Stimulated activated CD8-positive, alpha-beta memory T cell treated with anti-CD3 and anti-CD28 coated beads, Interleukin-12 subunit alpha, Interleukin-12 subunit beta, amount 100 ng/mL, for 4 hours (primary cell): ENCODE results near the gene ACP1.
A peak's percentile ranks its signal among the peaks of the same experiment; 100 is the strongest.

ENCODE experiments used
- DNase-seq: peaks from one replicate; pipeline ENCODE4 v3.0.0-alpha.2; 2020; ENCODE audit warnings: low read depth

The ACP1 gene

DNA sequence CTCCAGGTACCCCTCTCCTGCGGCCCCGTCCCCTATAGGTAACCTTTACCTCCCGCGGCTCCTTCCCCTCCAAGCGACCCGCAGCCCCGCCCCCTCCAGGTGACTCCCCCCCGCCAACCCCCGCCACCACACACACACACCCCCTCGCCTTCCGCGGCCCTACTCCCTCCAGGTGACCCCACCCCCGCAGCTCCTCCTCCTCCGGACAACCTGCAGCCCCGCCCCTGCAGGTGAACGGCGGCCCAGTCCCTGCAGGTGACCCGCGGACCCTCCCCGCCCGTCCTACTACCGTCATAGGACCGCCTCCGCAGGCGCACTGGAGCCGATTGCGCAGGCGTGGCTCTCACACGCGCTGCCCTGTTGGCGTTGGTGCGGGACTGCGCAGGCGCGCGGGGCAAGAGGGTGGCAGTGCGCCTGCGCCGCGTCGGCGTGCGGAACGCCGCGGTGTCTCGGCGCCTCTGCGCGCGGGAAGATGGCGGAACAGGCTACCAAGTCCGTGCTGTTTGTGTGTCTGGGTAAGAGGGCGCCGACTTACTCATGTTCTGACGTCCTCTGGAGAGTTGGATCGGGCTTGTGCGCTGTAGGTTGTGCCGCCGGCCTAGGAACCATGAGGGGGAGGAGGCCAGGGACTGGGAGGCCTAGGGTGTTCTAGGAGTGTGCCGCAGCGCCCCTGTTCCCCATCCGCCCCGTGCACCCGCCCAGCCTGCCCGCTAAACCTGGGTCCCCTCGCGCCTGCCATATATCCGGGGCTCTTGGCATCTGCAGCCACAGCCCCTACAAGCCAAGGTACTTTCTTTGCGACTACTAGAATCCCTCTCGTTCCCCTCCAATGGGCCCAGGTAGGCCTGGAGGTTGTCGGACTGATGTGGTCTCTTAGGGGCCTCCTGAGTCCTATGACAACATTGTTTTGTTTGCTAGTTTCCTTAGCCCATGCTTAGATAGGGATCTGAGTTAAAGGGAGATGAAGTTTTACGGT lies at the start of gene ACP1:
TSS of gene ACP1 (plus strand) at position 455 of the 976 bp plus-strand sequence. CDS start at position 473, 18 bp downstream.
- DNase-seq, result peak; percentile 95

DNA sequence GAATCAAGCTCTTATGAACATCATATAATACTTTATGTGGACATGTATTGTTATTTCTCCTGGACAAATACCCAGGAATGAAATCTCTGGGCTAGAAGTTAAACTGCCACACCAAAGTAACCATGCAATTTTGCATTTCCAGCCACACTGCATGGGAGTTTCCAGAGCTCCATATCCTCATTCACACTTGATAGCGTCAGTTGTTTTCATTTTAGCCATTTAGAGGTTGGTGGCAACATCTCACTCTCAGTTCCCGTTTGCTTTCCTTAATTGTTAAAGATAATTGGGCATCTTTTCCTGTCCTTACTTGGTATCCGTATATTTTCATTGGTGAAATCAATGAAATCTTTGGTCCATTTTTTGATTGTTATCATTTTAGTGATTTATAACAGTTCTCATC lies 48.7 kb upstream of the ACP1 start:
- DNase-seq, result no peak

DNA sequence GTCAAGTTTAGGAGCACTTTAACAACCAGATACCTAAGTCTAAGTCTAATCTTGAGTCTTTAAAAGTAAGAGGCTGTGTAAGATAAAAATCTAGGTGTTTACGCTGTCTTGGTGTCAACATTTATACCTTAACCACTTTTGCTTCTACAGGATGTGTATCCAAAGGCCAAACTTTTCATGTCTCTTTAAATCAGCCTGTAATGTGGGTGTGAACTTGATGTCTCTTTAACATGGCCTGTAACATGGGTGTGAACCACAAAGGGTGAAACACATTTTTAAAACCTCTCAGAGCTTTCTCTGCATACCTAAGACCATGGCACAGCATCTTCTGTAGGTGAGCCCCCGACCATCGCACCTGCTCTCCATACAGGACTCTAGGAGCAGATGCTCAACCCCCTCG lies 41.3 kb upstream of the ACP1 start:
- no peak for DNase-seq

DNA sequence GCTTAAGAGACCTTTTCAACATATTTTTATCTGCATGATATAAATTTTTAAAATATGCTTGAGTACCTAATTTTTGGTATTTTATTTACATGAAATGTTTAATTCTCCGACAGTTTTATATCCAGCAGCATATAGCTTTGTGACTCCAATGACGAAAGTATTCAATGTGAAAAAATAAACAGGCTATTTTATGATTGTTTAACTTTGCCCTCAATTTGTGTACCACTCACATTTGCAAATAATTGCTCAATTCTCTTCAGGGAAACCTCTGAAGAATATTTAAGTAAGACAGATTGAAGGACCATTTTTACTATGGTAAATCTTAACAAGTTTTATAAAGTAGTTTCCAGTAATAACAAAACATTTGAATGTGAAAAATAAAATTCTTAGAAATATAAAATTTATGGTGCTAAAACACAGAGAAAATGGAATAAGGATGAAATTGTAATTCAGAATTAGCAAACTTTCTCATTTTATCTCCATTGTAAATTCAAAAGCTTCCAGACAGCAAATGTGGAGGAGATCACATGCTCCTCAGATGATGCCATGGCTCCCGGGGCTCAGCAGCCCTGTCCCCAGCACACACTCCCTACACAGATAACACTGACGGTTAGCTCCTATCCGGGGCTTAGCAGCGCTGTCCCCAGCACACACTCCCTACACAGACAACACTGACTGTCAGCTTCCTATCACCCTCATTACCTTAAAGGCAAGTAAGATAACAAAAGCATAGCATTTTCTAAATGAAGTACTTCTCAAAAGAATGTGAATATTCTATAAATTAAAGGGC lies 40.6 kb upstream of the ACP1 start:
- no peak for DNase-seq

DNA sequence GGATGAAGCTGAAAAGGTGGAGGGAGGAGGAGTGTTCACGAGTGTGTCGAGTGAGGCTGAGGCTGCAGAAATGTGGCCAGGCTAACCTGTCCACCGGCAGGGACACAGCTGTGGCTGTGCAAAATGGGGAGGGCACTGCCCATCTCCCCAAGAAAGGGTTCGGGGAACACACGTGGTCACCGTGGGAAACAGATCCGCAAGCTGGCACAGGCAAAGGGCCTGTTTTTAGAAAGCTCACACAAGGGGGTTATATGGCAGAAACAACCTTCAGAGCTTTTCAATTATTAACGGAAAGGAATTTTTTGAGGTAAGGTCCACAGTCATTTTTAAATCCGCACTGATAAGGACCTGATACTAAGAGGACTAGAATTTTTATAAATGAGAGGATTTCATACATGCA lies 36.6 kb upstream of the ACP1 start:
- no peak for DNase-seq

DNA sequence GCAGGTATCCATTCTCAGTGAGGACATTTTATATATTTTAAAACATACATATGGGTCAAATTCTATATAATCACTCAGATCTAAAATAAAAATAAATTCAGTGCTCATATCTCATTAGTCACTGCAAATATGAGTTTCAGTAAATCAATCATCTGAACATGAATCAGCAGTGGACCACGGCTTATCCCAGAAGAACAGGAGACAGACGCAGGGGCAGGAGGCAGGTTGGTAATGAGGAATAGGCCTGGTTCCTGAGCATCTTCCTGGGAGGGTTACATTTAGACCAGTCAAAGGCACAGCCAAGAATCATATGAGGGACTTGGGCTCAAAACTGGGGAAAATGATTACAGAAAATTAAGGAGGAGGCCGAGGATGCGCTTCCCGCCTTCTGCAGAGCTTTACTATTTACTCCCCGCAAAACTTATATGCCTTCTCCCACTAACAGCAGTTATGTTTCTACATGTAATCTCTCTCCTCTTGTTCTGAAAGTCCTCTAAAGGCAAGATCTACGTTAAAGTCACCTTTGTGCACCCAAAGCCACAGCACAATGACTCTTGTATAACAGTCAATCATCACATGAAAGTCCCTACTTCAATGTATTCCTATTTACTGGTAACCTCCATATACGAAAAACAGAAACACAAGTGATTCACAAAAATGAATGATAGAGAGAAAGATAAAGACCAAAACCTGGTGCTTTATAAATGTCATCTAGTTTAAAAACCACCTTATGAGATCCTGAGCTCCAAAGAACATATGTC lies 36.0 kb upstream of the ACP1 start:
- no peak for DNase-seq

DNA sequence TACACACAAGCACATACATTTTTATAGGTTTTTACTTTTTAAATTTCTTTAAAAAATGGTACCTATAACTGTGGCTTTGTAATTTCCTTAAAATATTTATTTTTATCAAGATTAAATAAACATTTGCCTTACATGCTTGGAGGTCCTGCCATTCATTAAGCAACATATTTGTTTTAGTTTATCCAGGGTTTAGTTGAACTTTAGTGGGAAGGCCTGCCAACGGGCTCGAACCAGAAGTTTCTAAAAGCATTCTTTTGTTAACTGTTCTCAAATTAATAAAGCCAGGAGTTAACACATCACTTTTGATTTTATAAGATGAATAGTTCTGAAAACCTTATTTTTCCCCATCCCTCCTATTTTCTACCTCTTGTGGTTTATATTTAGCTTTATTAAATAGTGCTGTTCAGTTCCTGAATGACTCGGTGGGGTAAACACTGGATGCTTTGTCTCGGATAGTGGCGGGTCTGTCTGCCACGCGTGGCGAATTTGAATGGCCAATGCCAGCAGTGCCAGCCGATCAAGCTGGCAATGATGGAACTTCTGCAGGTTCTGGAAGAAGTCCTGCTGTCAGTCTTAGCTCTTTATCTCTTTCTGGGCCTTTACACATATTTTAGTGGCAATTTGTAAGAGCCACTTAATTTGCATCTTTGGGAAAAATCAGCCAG lies 33.1 kb upstream of the ACP1 start:
- DNase-seq, result no peak

DNA sequence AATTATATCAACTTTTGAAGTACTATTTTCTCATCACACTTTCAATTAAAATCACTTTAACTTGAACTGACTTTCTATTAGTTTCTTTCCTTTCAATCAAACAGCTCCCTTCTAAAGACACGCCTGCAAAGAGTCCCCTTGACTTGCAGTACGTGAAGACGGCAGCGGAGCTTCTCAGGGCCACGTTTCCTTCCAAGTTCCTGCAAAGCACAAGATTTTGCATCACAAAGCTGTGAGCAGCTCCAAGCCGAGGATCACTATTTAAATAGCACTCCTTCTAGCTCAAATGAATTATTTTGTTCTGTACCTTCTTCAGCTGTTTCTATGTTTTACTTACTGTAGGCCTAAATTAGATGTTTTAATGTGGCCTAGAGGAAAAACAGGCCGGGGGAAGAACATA lies 31.7 kb upstream of the ACP1 start:
- DNase-seq, result no peak

DNA sequence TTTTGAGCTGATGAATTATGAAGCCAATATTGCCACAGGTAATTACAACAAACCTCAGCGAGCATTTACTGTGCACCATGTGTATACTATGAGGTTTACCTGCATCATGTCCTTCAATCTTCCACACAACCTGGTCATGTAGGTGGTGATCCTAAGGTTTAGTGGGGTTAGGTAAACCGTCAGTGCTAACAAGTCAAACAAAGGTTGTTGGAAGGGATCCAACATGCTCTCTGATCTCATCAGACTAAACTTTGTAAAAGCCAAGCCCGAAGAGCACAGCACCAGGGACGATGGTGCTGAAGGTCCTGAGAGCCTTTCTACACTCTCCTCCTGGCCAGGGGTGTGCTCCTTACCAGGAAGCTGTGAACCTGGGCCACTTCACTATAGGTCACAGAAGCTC lies 30.3 kb upstream of the ACP1 start:
- no peak for DNase-seq

DNA sequence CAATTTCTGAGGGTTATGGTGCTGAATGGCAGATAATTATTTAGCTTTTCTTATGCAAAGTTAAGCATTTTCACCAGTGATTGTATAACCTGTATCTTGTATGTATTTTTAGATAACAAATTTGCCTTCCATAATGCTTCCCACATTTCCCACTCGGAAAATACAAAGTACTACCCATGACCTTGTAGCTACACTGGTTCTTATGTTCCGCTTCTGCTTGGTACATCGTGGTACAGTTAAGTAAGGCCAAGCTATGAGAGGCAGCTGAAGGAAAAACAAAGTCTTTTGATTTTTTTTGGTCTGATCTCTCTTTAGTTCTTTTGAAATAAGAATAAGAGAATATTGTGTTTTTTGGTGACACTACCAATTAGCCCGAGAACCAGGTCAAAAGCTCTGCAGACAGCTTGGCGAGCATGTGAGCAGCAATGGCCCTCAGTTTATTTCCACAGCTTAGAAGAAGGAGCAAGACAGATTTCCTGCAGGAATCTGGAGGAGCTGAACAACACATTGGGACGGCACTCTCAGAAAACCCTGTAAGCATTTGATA lies 27.7 kb upstream of the ACP1 start:
- DNase-seq, result no peak

DNA sequence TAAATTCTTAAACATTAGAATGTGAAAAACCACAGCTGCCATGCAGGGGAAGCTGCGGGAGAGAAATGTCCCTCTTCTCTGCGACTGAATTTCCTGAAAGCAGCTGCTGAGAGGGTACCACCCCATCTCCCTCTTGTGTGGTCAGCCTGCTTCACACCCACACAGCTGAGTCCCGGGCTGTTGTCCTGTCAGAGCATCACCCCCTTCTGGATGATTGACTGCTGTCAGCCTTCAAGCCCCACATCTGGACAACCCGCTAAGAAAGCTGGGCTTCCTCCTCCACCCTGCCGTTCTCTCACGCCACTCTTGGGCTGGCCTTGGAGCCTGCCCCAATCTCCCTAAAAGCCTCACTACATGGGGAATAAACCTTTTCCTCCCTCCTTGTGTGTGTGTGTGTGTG lies 26.9 kb upstream of the ACP1 start:
- DNase-seq, result peak; percentile 8

DNA sequence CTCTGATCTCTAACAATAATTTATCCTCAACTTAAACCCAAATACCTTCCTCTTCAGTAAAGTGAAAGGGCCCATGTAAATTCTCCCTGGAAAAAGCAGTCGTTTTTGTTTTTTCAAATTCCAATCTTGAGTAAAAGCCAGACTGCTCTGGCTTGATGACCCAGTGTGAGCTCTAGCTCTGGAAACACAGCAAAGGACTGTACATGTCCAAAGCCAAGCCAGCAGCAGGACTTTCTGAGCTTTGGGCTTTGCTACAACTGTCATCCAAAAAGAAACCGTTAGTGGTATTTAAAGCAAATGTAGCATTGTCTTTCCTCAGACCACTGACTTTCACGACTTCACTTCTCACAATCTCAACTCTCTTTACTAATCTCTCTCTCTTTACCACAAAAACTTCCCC lies 26.3 kb upstream of the ACP1 start:
- DNase-seq, result no peak

DNA sequence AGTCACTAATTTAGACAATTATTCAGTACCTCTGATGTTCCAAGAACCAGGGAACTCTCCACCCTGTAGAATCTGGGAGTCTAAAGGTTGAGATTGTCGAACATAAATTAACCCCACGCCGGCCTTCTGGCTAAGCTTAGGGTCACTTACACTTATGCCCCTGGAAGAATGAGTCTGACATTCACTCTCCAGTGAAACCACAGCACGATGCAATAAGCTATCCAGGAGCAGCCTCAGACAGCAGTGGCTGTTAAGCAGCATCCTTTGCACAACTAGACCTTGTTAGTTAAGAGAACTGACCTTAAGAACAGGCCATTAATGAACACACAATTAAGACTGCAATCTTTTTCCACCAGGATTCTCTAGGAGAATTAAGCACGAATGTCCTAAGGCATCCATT lies 25.9 kb upstream of the ACP1 start:
- DNase-seq, result no peak

DNA sequence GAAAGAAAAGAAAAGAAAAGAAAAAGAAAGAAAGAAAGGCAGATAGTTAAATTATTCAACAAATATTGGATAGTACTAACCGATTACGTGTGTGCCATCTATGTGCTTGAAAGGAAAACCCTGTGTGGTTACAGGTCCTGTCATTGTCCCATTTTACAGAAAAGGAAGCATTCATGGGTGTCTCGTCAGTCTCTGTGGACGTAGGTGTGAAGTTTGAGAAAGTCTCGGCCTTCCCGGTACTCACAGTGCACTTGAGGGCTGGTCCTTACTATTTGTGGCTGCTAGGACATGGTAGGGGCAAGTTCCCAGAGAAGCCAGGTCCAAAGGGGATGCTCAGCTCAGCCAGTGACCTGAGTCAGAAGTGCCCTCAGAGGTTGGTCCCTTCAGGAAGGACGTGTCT lies 20.2 kb upstream of the ACP1 start:
- no peak for DNase-seq

DNA sequence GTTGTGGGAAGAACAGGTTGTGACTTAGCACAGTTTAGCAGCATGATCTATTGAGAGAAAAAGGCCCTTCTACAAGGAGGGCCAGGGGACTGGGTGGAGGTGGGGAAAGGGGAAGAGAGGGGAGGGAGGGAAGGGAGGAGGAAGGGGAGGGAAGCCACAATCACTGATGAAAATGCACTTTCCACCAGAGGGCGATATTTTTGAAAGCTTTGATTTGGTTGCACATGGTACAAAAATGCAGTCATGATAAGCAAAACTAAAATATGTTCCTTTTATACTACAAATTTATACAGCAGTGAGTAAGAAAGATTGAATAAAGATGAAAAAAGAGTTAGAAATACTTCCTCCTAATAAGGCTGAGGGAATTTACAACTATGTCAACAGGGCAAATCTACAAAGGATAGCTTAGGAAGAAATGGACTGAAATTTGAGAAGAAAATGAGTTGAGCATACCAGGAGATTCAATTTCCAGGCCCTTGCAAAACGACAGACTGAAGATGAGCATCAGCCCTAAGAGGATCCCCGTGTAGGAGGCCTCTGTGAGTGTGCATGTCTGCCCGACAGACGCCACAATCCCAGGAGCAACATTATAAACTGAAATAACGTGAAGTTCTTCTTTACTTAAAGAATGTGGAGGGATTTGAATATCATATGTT lies 18.1 kb upstream of the ACP1 start:
- DNase-seq, result no peak

DNA sequence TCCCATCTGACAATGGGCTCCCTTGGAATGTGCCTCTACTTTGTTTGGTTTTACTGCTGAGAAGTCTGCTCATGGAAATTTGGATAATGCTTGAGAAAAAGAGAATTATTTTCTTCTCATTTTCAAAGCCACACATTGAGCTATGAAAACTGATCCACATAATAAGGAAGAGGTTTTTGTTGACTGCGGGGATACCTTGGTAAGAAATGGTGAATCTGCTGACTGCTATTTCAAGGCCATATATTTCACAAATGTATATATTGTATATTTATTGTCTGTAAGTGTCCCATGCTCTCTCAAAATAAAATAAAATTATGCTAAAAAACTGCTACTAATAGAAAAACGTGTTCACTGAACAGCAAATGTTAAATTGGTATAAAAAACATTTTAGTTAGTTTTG lies 16.0 kb upstream of the ACP1 start:
- DNase-seq, result no peak

DNA sequence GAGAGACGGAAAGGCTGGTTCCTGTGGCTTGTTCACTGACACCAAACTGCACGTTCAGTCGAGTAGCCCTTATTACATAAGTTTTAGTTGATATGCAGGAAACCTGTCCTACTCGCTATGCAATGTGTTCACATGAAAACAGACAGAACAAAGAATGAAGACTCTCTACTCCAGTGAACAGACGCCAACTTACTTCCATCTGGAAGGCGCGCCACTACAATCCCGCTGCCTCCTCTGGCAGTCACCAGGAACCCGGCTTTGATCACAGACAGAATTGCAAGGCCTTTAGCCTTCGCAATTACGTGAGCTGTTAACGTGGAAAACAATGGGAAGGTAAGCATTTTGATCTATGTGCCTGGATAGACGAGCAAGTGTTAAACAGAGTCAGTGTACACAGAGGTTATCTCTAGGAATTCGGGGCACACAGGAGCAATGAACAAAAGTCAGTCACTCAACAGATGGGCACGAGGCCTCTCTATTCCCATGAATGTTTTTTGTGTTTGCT lies 15.2 kb upstream of the ACP1 start:
- DNase-seq, result no peak

DNA sequence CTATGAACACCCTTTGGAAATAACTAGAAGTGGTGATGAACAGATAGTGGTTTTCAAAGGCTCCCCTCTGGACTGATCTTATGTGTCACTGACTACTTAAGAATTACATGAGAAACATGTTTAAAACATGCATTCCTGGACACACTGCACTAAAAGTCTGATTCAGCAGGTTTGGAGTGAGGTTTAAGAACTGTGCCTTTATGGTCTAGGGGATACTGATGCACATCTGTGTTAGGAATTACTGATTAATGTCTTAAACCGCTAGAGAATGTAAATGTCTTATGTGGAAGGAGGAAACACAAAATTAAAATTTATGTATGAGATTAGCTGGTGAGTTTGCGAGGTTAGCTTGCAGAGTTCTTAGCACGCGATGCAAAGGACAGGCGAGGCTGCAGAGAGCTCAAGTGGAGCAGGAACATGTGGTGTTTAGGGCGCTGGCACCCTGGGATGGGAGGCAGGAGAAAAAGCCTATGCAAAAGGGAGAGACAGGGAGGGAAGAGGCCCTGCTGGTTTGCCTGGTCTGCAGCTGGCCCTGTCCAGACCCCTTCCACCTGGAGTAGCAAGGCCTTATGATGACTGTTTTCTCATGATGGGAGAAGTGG lies 12.6 kb upstream of the ACP1 start:
- DNase-seq, result no peak

DNA sequence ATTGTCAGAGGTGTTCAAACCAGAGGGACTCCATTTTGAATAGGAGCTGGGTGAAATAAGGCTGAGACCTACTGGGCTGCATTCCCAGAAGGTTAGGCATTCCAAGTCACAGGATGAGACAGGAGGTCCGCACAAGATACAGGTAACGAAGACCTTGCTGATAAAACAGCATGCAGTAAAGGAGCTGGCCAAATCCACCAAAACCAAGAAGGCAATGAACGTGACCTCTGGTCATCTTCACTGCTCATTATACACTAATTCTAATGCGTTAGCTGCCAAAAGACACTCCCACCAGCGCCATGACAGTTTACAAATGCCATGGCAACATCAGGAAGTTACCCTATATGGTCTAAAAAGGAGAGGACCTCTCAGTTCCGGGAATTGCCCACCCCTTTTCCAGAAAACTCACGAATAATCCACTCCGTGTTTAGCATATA lies 11.5 kb upstream of the ACP1 start:
- no peak for DNase-seq

DNA sequence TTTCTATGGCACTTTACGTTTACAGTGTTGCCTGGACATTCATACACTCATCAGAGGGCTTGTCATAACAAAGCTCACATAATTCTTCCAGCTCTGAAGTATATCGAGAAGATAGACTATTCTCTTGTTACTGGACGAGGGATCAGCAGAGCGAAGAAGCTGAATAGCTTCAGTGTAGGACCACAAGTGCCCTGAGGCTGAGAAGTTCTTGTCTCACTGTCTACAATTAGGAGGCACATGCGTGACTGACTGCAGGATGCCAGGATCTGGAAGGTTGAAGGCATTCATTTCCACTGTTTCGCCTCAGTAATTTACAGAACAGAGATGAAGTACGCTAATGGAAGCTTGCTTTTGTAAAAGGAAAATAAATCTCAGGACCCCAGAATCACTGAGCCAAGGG lies 10.5 kb upstream of the ACP1 start:
- DNase-seq, result no peak
